ENCODE results near the gene GGCT. TPM values are rescaled to one million over a fixed set of nuclear protein-coding genes. Genes with fewer than 3 reads are reported as not detected.
A peak's percentile ranks its signal among the peaks of the same experiment; 100 is the strongest.
"Not testable (repeated sequence)": the region's sequence is repeated elsewhere in the genome, so short reads cannot be mapped to it uniquely, and the experiment has no call there.

Gene GGCT
- total RNA-seq, 4 donors from 2014 or later = 4.9 to 35.9 (median 21.3) TPM

- H3K4me1 ChIP-seq = no peaks in the 10 kb centered on the region
- no peak overlapping the region for H3K27ac ChIP-seq
- no peaks in the 10 kb centered on the region for H3K9me3 ChIP-seq
- peak; percentile 71 to 81 (median 74) for TF ChIP-seq CTCF (IDR thresholded peaks at IDR 0.05)
- TF ChIP-seq POLR2A (IDR thresholded peaks at IDR 0.05) = no peak
- H3K27me3 ChIP-seq = no peaks in the 10 kb centered on the region
- H3K36me3 ChIP-seq = no peaks in the 10 kb centered on the region
- intact Hi-C loops (cut with DNase I; ENCODE audit: low total_unique reads) = no loop called here
- H3K4me3 ChIP-seq = no peak overlapping the region
- DNase-seq = peak; percentile 54 to 58
These were observed 44.2 kb upstream of the GGCT start for GRCh38 chr7:30548845-30549244.

GRCh38 chr7:30546596-30546995 is 42.0 kb upstream of the GGCT start:
- no peaks in the 10 kb centered on the region for H3K9me3 ChIP-seq
- no peaks in the 10 kb centered on the region for H3K4me1 ChIP-seq
- no peak overlapping the region for H3K27ac ChIP-seq
- intact Hi-C loops (cut with DNase I; ENCODE audit: low total_unique reads) = no loop called here
- no peak for TF ChIP-seq CTCF (IDR thresholded peaks at IDR 0.05)
- TF ChIP-seq POLR2A (IDR thresholded peaks at IDR 0.05) = no peak
- no peak for DNase-seq
- no peaks in the 10 kb centered on the region for H3K36me3 ChIP-seq
- no peaks in the 10 kb centered on the region for H3K27me3 ChIP-seq
- no peak overlapping the region for H3K4me3 ChIP-seq

GRCh38 chr7:30545791-30546555 is 41.3 kb upstream of the GGCT start:
- Histone ChIP-seq H3K4me1 (no peaks in the 10 kb centered on the region), H3K4me3 (no peak overlapping the region), H3K27me3 (no peaks in the 10 kb centered on the region), H3K9me3 (no peaks in the 10 kb centered on the region), H3K27ac (no peak overlapping the region), H3K36me3 (no peaks in the 10 kb centered on the region)
- no peak for DNase-seq
- intact Hi-C loops (cut with DNase I; ENCODE audit: low total_unique reads) = no loop called here
- TF ChIP-seq POLR2A (IDR thresholded peaks at IDR 0.05) (no peak), CTCF (IDR thresholded peaks at IDR 0.05) (no peak)

- Histone ChIP-seq H3K36me3 (no peaks in the 10 kb centered on the region), H3K27ac (no peak overlapping the region), H3K27me3 (no peaks in the 10 kb centered on the region), H3K4me3 (no peak overlapping the region), H3K4me1 (no peaks in the 10 kb centered on the region), H3K9me3 (no peaks in the 10 kb centered on the region)
- no peak for TF ChIP-seq CTCF (IDR thresholded peaks at IDR 0.05)
- no peak for TF ChIP-seq POLR2A (IDR thresholded peaks at IDR 0.05)
- intact Hi-C loops (cut with DNase I; ENCODE audit: low total_unique reads) = no loop called here
- DNase-seq = no peak
These were observed 39.3 kb upstream of the GGCT start for GRCh38 chr7:30543813-30544525.

- H3K27ac ChIP-seq; H3K36me3 ChIP-seq; H3K9me3 ChIP-seq; H3K4me1 ChIP-seq; DNase-seq; intact Hi-C loops (cut with DNase I; ENCODE audit: low total_unique reads); H3K4me3 ChIP-seq; H3K27me3 ChIP-seq: not testable (repeated sequence)
These were observed 38.5 kb upstream of the GGCT start for GRCh38 chr7:30543115-30543514.
